Activated gamma-delta T cell treated with anti-CD3 and anti-CD28 coated beads, Interleukin-2, amount 50 U/mL, for 16 hours (primary cell): Measurements from ENCODE around the gene YJEFN3.

Experiments used
- DNase-seq: peaks from one replicate; pipeline ENCODE4 v3.0.0-alpha.2; 2020; ENCODE audit warnings: low read depth

The YJEFN3 gene

DNA sequence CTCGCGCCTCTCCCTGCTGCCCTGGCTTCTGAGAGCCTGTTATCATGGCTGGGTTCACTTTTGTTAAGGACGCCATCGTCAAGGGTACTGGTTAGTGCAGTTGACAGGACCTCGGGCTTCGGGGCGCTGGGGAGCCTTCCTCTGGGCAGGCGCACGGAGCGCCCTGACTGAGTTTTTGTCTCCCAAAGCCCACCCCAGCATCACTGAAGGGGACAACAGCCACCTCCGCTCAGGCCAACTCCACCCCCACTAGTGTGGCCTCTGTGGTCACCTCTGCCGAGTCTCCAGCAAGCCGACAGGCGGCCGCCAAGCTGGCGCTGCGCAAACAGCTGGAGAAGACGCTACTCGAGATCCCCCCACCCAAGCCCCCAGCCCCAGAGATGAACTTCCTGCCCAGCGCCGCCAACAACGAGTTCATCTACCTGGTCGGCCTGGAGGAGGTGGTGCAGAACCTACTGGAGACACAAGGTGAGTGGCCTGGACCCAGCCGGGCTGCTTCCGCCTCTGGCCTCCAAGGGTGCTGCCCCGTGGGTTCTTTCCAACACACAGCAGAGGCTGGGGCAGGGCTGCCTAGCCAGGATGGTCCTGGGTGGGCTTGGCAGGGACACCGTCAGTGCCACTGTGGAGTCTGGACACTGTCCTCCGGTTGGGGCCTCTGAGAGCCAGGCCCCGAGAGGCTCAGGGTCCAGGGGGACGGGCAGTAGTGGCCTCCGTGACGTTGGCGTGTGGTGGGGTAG is 30.3 kb upstream of the YJEFN3 start:
- DNase-seq = no peak

DNA sequence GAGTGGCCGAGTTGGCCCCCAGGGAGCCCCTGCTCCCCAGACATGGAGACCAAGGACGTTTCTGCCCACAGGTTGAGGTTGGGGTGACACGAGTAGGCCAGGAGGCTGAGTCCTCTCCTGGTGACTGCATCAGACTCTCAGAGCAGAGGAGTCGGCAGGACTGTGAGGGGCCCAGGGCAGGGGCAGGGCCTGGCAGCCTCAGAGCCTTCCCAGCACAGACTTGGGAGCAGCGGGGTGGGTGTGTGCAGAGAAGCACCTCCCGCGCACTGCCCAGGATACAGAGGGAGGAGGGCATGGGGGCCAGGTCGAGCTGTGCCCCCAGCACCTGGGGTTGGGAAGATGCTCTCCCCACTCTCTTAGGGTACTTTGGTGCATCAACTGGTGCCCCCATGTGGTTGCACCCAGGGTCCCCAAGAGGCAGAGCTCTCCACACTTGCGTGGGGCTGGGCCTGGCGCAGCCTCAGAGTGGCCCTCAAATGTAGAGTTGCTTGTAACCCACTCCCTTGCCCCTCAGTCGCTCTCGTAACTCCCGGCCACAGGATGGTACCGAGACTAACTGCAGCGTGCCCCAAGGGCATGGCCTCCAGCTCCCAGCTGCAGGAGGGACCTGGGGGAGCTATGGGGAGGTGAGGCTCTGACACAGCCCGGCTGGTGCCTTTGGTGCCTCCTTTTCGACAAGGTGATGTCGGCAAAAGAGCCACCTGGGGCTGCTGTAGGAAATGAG is 29.3 kb upstream of the YJEFN3 start:
- no peak for DNase-seq

DNA sequence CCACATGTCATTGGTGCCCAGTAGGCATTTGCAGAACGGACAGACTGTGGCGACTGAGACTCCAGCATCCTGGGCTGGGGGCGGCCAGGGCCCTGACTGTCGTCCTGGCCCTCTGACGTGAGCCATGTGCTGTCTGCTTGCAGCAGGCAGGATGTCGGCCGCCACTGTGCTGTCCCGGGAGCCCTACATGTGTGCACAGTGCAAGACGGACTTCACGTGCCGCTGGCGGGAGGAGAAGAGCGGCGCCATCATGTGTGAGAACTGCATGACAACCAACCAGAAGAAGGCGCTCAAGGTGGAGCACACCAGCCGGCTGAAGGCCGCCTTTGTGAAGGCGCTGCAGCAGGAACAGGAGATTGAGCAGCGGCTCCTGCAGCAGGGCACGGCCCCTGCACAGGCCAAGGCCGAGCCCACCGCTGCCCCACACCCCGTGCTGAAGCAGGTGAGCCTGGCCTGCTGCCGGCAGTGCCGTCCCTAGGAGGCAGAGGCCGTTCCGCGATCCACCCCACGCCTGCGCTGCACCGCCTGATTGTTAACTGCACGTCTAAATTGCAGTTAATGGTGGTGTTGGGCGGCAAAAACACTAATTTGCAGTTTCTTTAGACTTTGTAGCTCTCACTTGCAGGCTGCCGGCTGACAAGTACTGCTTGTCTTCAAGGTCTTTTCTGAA is 27.6 kb upstream of the YJEFN3 start:
- DNase-seq = no peak

DNA sequence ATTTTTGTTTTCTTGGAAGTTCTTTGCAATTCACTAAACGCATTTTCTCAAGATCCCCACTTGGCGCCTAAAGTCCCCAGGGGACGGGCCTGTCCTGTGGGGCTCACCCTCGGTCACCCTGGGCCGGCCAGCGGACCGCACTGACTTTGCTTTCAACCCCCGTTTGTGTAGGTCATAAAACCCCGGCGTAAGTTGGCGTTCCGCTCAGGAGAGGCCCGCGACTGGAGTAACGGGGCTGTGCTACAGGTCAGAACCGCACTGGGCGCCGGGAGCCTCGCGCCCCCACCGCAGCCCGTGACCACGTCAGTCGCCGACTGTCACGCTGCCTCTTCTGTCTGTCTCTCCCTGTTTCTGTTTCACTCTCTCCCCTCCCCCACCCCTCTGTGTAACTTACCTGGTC is 26.9 kb upstream of the YJEFN3 start:
- no peak for DNase-seq

DNA sequence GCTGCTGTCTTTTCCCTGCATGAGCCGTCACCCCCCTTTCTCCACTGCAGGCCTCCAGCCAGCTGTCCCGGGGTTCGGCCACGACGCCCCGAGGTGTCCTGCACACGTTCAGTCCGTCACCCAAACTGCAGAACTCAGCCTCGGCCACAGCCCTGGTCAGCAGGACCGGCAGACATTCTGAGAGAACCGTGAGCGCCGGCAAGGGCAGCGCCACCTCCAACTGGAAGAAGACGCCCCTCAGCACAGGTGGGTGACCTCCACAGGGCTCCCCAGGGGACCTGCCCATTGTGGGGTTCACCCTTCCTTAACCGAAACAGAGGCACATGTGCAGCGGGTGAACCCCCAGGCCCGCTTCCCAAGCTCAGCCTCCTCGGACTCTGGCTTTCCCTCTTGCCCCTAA is 26.4 kb upstream of the YJEFN3 start:
- no peak for DNase-seq

DNA sequence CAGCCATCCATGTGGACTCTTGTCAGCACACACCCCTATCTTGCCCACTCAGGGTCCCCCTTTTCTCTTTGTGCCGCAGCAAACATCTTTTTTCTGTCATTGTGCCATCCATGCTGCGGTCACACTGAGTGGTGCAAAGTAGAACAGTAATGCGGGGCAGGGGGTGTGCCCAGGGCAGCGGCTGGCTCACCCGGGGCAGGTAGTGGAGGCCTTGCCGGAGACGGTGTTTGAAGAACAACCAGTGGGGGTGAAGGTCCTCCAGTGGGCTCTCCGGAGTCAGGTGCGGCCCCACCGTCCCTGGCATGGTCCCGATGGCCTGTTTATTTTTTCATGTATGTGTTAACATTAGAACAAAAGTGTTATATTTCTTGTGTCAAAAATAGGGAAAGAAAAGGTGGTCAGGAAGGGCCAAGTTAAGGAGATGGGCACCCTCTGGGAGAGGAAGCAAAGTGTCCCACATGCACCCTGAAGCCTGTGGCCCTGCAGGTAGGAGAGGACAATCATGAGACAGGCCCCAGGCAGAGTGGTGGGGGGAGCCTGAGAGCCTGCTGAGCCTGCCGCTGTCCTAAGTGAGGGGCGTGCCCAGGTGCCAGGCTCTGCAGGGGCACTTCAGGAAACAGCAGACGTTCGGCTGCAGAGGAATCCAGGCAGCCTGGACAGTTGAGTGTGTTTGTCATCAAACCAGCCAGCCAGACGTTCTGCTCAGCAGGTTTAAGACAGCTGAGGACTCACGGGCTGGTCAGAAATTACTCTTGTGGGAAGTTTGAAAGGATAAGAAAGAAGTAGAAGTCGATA is 25.7 kb upstream of the YJEFN3 start:
- no peak for DNase-seq

DNA sequence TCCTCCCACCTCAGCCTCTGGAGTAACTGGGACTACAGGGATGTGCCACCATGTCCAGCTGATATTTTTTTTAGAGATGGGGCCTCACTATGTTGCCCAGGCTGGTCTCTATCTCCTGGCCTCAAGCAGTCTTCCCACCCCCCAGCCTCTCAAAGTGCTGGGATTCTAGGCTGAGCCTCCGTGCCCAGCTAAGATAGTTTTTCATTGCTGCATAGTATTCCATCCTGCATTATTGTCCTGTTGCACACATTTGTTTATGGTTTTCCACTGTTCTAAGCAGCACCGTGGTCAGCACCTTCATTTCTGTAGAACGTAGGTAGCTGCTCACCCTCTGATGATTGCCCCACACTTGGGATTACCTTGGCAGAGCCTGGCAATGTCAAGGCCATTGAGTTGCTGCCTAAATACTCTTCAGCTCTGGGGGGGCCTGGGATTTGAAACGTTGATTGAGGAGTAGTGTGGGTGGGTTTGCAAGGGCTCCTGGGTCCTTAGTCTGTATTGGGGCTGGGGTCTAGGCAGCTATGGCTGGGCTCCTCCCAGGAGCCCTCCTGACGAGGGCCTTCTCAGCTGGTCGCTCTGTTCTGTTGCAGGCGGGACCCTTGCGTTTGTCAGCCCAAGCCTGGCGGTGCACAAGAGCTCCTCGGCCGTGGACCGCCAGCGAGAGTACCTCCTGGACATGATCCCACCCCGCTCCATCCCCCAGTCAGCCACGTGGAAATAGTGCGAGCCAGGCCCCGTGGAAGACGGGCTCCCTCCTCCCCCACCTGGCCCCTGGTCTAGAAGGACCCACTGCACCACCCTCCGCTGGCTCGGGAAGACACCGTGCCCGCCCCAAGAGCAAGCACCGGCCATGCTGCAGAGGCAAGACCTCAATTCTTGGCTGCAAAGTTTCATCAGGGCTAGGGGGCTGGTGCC is 23.7 kb upstream of the YJEFN3 start:
- DNase-seq = no peak

DNA sequence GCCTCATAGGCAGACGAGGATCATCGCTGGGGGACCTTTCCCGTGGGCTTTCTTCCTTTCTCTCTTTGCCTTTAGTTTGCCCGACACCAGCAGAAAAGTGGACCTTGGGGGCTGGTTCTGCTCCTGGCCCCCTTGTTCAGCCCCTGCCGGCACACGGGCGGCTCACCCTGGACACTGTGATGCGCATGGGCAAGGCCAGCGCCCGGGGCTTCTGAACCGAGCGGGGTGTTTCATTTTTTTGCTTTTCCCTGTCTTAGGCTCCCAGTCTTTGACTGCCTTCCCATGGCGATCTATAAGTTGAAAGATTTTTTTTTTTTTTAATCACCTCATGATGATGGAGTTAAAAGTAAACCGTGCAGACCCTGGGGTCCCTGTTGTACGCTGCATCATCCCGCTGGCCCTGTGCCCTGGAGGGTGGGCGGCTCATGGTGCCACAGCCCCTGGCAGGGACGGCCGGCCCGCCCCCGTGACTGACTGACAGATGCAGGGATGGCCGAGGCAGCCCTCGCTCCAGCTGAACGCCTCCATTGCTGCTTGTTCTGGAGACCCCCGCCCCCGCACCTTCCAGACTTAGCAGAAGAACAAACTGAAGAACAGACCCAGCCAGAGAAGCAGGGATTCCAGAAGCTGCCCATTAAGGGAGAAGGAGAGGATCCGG is 22.9 kb upstream of the YJEFN3 start:
- no peak for DNase-seq

DNA sequence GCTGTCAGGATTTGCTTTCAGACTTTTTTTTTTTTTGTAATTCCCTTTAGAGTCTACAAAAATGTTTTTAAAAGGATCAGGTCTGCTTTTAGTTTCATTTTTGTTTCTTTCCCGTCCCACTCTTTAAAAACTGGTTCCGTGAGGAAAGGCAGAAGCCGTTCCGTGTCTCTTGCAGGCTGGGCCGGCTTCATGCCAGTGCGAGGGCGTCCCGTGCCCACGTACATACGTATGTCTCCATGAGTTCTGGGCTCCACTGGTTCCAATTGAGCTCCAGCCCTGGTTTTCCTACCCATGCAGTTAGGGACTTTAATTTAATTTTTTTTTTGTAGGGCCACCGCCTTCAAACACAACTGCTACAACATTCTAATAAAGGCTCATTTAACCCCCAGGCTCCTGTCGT is 22.1 kb upstream of the YJEFN3 start:
- no peak for DNase-seq

DNA sequence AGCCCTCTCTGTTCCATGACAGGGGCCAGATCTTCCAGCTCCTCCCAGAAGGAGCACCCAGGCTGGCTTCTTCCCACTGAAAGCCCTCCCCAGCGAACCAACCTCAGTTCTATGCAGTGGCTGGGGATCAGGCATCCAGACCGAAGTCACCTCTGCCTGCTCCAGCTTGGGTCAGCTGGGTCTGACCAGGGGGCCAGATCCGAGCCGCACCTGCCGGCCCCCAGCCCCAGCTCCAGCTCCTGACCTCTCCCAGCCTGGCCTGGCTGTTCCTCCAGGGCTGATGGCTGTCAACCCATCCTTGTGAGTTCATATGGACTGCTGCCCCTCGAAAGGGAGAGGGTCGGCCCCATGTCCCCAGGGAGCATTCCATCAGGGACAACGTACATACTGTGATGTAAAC is 21.4 kb upstream of the YJEFN3 start:
- DNase-seq = no peak

DNA sequence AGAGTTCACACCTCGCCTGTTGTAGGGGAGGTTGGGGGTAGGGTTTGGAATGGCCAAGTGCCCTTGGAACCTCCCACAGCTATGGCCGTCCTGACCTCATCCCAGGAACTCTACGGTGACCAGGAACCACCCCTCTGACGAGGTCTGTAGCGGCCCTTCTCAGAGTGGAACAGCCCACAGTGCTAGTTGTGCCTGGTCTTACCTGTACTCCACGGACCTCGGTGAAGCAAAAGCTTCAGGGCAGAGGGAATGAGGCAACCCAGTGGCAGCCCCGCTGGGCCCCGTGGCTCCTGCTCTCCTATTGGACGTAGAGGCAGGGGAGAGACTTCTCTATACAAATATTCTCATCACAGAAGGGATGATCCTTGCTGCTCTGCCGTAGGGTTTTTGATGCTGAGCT is 20.5 kb upstream of the YJEFN3 start:
- no peak for DNase-seq

DNA sequence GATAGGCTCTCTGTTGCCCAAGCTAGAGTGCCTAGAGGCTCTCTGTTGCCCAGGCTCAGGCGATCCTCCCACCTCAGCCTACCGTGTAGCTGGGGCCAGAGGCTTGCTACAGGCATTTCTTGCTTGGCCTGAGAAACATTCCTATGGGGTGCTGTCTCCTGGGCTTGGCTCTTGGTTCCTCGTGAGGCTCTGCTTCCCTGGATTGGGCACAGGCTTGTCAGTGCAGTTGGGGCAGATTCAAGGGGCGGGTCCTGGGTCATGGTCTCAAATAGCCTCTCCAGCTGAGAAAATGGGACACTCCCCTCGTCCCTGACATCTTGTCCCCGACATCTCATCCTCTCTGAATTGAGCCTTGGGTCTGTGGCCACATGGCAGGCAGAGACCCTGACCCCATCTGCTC is 18.3 kb upstream of the YJEFN3 start:
- no peak for DNase-seq

DNA sequence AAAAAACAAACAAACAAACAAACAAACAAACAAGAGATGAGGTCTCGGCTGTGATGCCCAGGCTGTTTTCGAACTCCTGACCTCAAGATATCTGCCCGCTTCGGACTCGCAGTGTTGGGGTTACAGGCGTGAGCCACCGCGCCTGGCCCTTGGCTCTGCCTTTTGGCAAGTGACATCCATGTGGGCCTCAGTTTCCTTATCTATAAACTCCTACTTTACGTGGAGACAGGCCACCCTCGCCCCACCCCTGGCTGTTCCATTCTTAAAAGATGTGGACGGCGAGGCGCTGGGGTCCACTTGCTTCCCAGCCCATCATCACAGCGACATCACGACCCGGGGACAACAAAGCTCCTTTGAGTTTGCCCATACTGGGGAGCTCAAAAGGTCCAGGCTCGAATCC is 15.0 kb upstream of the YJEFN3 start:
- no peak for DNase-seq

DNA sequence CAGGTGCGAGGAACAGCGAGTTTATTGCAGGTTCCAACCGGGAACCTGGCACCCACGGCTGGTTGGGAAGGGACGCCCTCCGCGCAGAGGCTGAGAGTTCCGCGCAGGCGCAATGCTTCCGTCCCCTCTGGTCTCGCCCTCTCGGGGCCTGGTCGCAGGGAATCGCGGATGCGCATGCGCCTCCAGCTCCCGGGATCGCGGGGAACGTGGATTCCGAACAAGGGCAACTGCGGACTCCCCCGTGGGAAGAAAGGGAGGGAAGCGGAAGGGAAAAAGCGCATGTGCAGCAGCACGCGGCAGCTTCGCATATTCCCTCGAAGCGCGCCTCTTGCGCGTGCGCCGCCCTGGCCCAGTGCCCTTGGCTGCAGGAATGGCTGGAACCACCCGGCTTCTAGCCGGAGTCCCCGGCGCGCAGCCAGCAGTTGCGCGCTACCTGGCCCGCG is 14.5 kb upstream of the YJEFN3 start:
- DNase-seq = no peak

DNA sequence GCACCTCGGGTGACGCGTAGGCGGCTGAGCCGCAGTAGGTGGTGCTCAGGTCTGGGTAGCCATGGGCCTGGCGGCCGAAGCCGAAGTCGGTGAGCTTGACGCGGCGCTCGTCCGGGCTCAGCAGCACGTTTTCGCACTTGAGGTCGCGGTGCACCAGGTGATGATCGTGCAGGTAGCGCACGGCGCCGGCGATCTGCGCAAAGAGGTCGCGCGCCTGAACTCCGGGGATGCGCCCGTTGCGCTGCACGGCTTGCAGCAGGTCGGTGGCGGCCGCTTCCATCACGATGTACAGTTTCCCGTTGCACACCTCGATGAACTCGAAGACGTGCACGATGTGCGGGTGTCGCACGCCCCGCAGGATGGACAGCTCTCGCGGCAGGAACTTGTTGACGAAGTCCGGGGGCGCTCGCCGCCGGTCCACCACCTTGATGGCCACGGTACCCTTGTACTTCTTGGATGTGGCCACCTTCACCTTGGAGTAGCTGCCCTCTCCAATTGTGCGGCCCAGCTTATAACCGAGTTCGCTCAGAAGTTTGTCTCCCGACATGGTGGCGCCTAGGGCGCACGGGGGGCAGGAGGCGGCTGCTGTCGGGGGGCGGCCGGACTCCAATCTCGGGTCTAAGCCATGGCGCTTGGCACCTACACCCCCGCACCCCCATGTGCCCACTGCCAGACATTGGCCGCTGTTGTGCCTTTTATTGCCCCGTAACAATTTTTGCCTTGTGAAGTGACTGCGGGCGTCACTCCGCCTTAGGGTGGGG is 13.7 kb upstream of the YJEFN3 start, which contains the start of gene TSSK6:
Gene TSSK6 (minus strand): TSS at position 668 of the 761 bp plus-strand sequence. CDS start 121 bp downstream, at position 547.
- DNase-seq = no peak

DNA sequence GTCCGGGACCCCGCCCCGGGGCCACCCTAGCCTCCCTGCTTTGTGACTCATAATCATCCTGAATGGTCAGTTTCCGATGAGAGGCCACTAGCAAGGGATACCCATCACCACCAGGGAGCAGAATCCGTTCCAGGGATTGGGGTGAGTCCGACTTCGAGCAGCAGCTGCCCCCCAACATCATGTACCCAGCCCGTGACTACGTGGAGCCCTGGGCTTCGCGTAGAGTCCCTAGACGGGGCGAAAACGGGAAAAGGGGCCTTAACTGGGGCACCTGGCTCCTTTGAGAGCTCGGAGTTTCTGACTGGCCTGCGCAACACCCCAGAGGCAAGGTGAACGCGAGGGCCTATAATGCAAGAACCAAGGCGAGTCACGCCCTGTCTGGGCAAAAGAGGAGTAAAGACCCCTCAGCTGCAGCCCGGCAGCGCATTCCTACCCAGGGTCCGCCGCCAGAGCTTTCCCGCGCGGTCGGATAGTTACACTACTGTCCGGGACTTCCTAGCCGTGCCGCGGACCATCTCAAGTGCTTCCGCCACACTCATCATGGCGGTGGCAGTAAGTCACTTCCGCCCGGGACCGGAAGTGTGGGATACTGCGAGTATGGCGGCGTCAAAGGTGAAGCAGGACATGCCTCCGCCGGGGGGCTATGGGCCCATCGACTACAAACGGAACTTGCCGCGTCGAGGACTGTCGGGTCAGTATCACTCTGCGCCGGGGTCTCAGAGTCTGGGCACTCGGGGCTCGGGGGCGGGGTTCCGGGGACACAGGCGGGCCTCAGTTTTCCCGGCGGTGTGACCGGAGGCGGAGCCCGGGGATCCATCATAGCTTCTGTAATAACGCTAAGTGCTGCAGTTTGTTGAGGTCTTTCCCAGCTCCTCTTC is 12.8 kb upstream of the YJEFN3 start, which contains the start of gene NDUFA13:
Gene NDUFA13 (plus strand): TSS at position 584 of the 878 bp plus-strand sequence. CDS start 14 bp downstream, at position 598.
- DNase-seq = peak; percentile 92

DNA sequence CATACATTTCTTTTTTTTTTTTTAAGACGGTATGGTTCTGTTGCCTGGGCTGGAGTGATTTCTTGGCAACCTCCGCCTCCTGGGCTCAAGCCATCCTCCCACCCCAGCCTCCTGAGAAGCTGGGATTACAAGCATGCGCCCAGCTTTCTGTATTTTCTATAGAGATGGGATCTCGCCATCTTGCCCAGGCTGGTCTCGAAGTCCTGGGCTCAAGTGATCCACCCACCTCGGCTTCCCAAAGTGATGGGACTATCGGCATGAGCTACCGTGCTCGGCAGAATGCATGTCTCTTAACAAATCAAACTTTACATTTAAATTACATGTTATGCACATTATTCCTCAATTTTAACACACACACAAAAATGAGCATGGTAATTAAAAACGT is 11.5 kb upstream of the YJEFN3 start:
- no peak for DNase-seq

DNA sequence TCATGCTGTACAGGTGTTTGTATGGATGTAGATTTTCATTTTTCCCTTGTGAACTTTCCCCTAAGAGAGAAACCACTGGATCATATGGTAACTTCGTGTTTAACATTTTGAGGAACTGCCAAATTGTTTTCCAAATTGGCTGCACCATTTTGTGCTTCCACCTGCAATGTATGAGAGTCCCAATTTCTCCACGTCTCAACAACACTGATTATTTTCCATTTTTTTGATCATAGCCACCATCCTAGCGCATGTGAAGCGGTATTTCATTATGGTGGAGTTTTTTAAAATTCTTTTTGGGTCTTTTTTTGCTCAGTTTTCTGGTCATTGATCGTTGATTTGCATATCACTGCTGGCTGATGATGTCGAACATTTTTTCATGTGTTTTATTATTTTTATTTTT is 7.7 kb upstream of the YJEFN3 start:
- DNase-seq = no peak

DNA sequence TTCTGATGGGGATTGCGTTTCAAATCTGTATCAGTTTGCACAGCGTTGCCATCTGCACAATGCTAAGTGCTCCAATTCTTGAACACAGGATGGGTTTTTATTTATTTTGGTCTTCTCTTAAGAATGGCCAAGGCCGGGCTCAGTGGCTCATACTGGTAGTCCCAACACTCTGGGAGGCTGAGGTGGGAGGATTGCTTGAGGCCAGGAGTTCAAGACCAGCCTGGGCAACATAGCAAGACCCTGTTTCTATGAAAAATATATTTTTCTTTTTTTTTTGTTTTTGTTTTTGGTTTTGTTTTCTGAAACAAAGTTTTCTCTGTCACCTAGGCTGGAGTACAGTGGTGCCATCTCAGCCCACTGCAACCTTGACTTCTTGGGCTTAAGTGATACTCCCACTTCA is 5.5 kb upstream of the YJEFN3 start:
- DNase-seq = no peak
